OCI-LY1 (cell line): Measurements from ENCODE around the gene EPC2.
"Not testable (repeated sequence)": the region's sequence is repeated elsewhere in the genome, so short reads cannot be mapped to it uniquely, and the experiment has no call there.

Experiments
- H2AFZ ChIP-seq: fragments of 200-600 bp; sonication (generic), shearing (Covaris generic); 2 replicates; pipeline ENCODE4 v1.6.0; 2014; ENCODE audit warnings: antibody characterized with exemption, mild to moderate bottlenecking, low read length
- H3F3A ChIP-seq: fragments of 200-600 bp; sonication (generic), shearing (Covaris generic); 2 replicates; pipeline ENCODE4 v1.6.0; 2014; ENCODE audit warnings: mild to moderate bottlenecking, antibody characterized with exemption, low read length, moderate library complexity; ENCODE audit not compliant: insufficient read depth
- H3K27ac ChIP-seq: fragments of 200-600 bp; sonication (generic); 2 replicates; pipeline ENCODE4 v1.5.1; 2014; ENCODE audit warnings: low read length, mixed run types, mild to moderate bottlenecking, low read depth; ENCODE audit not compliant: poor library complexity, severe bottlenecking
- H3K27me3 ChIP-seq: fragments of 200-600 bp; sonication (generic); 2 replicates; pipeline ENCODE4 v1.6.0; 2014; ENCODE audit warnings: antibody characterized with exemption, mild to moderate bottlenecking, low read length, moderate library complexity; ENCODE audit not compliant: insufficient read depth
- H3K36me3 ChIP-seq: fragments of 200-600 bp; sonication (generic); 2 replicates; pipeline ENCODE4 v1.6.1; 2014; ENCODE audit warnings: mild to moderate bottlenecking, antibody characterized with exemption, low read length, moderate library complexity, mixed read lengths; ENCODE audit not compliant: insufficient read depth
- H3K4me1 ChIP-seq: fragments of 200-600 bp; sonication (generic); 2 replicates; pipeline ENCODE4 v1.5.1; 2014; ENCODE audit warnings: mild to moderate bottlenecking, low read length, moderate library complexity; ENCODE audit not compliant: insufficient read depth, severe bottlenecking
- H3K4me2 ChIP-seq: fragments of 200-600 bp; sonication (generic), shearing (Covaris generic); 2 replicates; pipeline ENCODE4 v1.6.1; 2014; ENCODE audit warnings: low read length
- H3K4me3 ChIP-seq: fragments of 200-600 bp; sonication (generic); 2 replicates; pipeline ENCODE4 v1.5.1; 2014; ENCODE audit warnings: low read length, low read depth, mild to moderate bottlenecking, mixed read lengths; ENCODE audit not compliant: poor library complexity, severe bottlenecking
- H3K79me2 ChIP-seq: fragments of 200-600 bp; shearing (Covaris generic); 2 replicates; pipeline ENCODE4 v1.6.1; 2016; ENCODE audit warnings: mixed run types, low read length, mixed read lengths; ENCODE audit not compliant: insufficient read depth
- H3K9ac ChIP-seq: fragments of 200-600 bp; sonication (generic), shearing (Covaris generic); 2 replicates; pipeline ENCODE4 v1.6.1; 2014; ENCODE audit warnings: mild to moderate bottlenecking, low read length, mixed read lengths
- H3K9me2 ChIP-seq: fragments of 200-600 bp; sonication (generic), shearing (Covaris generic); 2 replicates; pipeline ENCODE4 v1.6.1; 2014; ENCODE audit warnings: low read depth, mild to moderate bottlenecking, low read length, mixed read lengths
- H3K9me3 ChIP-seq: fragments of 200-600 bp; shearing (Covaris generic); 2 replicates; pipeline ENCODE4 v1.6.1; 2014; ENCODE audit warnings: low read length, mixed read lengths
- H4K20me1 ChIP-seq: fragments of 200-600 bp; sonication (generic), shearing (Covaris generic); 2 replicates; pipeline ENCODE4 v1.6.0; 2016; ENCODE audit warnings: mild to moderate bottlenecking, low read length; ENCODE audit not compliant: insufficient read depth
- EZH2 ChIP-seq: fragments of 200-600 bp; sonication (generic), shearing (Covaris generic); IDR thresholded peaks from 2 replicates; pipeline ENCODE4 v1.8.0; 2017; ENCODE audit warnings: borderline replicate concordance, mixed run types, mild to moderate bottlenecking, antibody characterized with exemption, low read length, moderate library complexity, mixed read lengths
- TF ChIP-seq, protein P1 (sequence below): fragments of 200-600 bp; sonication (generic), shearing (Covaris generic); IDR thresholded peaks from 2 replicates; pipeline ENCODE4 v1.5.1; 2017; ENCODE audit warnings: mild to moderate bottlenecking, antibody characterized with exemption, low read length, moderate library complexity, mixed read lengths

EPC2 gene

GRCh38 chr2:148770047-148770446 lies 125.5 kb downstream of the EPC2 start:
- H3K4me2 ChIP-seq, result no peak overlapping the region
- no peaks in the 10 kb centered on the region for H3K27me3 ChIP-seq
- H3K9ac ChIP-seq, result no peak overlapping the region
- H3F3A ChIP-seq, result no peaks in the 10 kb centered on the region
- no peak overlapping the region for H3K27ac ChIP-seq
- H3K4me3 ChIP-seq, result no peak overlapping the region
- H4K20me1 ChIP-seq, result no peaks in the 10 kb centered on the region
- no peaks in the 10 kb centered on the region for H3K9me3 ChIP-seq
- no peaks in the 10 kb centered on the region for H3K4me1 ChIP-seq
- H3K79me2 ChIP-seq, result no peaks in the 10 kb centered on the region
- no peak overlapping the region for H2AFZ ChIP-seq
- peaks cover 35% of the 10 kb centered on the region for H3K36me3 ChIP-seq
- no peak for TF ChIP-seq EZH2
- TF ChIP-seq, protein P1, sequence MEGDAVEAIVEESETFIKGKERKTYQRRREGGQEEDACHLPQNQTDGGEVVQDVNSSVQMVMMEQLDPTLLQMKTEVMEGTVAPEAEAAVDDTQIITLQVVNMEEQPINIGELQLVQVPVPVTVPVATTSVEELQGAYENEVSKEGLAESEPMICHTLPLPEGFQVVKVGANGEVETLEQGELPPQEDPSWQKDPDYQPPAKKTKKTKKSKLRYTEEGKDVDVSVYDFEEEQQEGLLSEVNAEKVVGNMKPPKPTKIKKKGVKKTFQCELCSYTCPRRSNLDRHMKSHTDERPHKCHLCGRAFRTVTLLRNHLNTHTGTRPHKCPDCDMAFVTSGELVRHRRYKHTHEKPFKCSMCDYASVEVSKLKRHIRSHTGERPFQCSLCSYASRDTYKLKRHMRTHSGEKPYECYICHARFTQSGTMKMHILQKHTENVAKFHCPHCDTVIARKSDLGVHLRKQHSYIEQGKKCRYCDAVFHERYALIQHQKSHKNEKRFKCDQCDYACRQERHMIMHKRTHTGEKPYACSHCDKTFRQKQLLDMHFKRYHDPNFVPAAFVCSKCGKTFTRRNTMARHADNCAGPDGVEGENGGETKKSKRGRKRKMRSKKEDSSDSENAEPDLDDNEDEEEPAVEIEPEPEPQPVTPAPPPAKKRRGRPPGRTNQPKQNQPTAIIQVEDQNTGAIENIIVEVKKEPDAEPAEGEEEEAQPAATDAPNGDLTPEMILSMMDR, result no peak
- H3K9me2 ChIP-seq, result no peaks in the 10 kb centered on the region

DNA sequence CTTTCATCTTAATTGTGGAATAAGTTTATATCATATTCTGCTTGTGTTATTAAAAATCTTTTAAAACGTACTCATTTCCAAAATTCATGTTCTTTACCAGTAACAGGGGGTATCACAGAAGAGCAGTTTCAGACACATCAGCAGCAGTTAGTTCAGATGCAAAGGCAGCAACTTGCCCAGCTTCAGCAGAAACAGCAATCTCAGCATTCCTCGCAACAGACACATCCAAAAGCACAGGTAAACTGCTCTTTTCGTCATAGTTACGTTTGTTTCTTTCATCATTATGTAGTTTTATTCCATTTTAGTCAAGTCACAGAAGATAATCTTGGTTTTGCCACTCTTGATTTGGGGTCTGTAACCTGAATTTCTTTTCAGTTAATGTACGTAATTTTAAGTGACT lies 137.0 kb downstream of the EPC2 start:
- TF ChIP-seq, protein P1, result no peak
- no peak for TF ChIP-seq EZH2
- no peak overlapping the region for H3K4me2 ChIP-seq
- H3K36me3 ChIP-seq, result peaks cover 51% of the 10 kb centered on the region
- H3K4me3 ChIP-seq, result no peak overlapping the region
- no peak overlapping the region for H2AFZ ChIP-seq
- no peak overlapping the region for H3K27ac ChIP-seq
- H3K9me3 ChIP-seq, result no peaks in the 10 kb centered on the region
- no peak overlapping the region for H3K9ac ChIP-seq
- H3K4me1 ChIP-seq, result no peaks in the 10 kb centered on the region
- no peaks in the 10 kb centered on the region for H3K9me2 ChIP-seq
- H4K20me1 ChIP-seq, result no peaks in the 10 kb centered on the region
- no peaks in the 10 kb centered on the region for H3F3A ChIP-seq
- no peaks in the 10 kb centered on the region for H3K27me3 ChIP-seq
- no peaks in the 10 kb centered on the region for H3K79me2 ChIP-seq

- H3K9me3 ChIP-seq, result no peaks in the 10 kb centered on the region
These were observed 144.5 kb downstream of the EPC2 start for GRCh38 chr2:148789059-148789458.

DNA sequence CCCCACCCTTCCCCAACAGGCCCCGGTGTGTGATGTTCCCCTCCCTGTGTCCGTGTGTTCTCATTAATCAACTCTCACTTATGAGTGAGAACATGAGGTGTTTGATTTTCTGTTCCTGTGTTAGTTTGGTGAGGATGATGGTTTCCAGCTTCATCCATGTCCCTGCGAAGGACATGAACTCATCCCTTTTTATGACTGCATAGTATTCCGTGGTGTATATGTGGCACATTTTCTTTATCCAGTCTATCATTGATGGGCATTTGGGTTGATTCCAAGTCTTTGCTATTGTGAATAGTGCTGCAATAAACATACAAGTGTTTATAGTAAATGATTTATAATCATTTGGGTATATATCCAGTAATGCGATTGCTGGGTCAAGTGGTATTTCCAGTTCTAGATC lies 145.6 kb downstream of the EPC2 start:
- H3K9me2 ChIP-seq, H3K9ac ChIP-seq, H3K4me3 ChIP-seq, H3K4me2 ChIP-seq, H3K79me2 ChIP-seq, H2AFZ ChIP-seq, H3K27me3 ChIP-seq, H3K9me3 ChIP-seq, H4K20me1 ChIP-seq, H3F3A ChIP-seq, H3K4me1 ChIP-seq, H3K27ac ChIP-seq: not testable (repeated sequence)
- peaks cover 30% of the 10 kb centered on the region; the same call in 1 of the 2 replicates for H3K36me3 ChIP-seq

More at GRCh38 chr2:148789059-148789458, 144.5 kb downstream of the EPC2 start:
- no peak overlapping the region for H3K4me2 ChIP-seq
- no peak overlapping the region for H2AFZ ChIP-seq
- no peaks in the 10 kb centered on the region for H3F3A ChIP-seq
- no peaks in the 10 kb centered on the region for H3K4me1 ChIP-seq
- no peak overlapping the region for H3K9ac ChIP-seq
- H3K27ac ChIP-seq, result no peak overlapping the region
- no peaks in the 10 kb centered on the region for H3K79me2 ChIP-seq
- no peaks in the 10 kb centered on the region for H4K20me1 ChIP-seq
- H3K9me2 ChIP-seq, result no peaks in the 10 kb centered on the region
- H3K27me3 ChIP-seq, result no peaks in the 10 kb centered on the region
- TF ChIP-seq, protein P1, result no peak
- no peak for TF ChIP-seq EZH2
- H3K4me3 ChIP-seq, result no peak overlapping the region
- H3K36me3 ChIP-seq, result peaks cover 41% of the 10 kb centered on the region
